Fibroblast of lung (primary cell): Measurements from ENCODE around the gene RIPK4. TPM values are rescaled to one million over a fixed set of nuclear protein-coding genes. Genes with fewer than 3 reads are reported as not detected.

Source experiments
- DNase-seq, 2 donors: peaks; one replicate each; pipeline versions ENCODE4 v3.0.0 to v3.0.0-alpha.2; 2010; ENCODE audit warnings: low read depth in 2 of 2
- H2AFZ ChIP-seq: 2 replicates; pipeline ENCODE4 v1.5.1; 2012; ENCODE audit warnings: low read length, control low read depth, inconsistent platforms
- H3K27ac ChIP-seq: 2 replicates; pipeline ENCODE4 v1.5.1; 2011; ENCODE audit warnings: low read length, control low read depth; ENCODE audit not compliant: insufficient read depth
- H3K27me3 ChIP-seq: 2 replicates; pipeline ENCODE4 v1.5.1; 2011; ENCODE audit warnings: mild to moderate bottlenecking, low read length; ENCODE audit not compliant: control insufficient read depth, insufficient read depth
- H3K36me3 ChIP-seq: 2 replicates; pipeline ENCODE4 v1.5.1; 2011; ENCODE audit warnings: low read length; ENCODE audit not compliant: control insufficient read depth, insufficient read depth
- H3K4me1 ChIP-seq: 2 replicates; pipeline ENCODE4 v1.5.1; 2011; ENCODE audit warnings: low read length; ENCODE audit not compliant: control insufficient read depth, insufficient read depth; ENCODE audit errors: extremely low read depth
- H3K4me2 ChIP-seq: 2 replicates; pipeline ENCODE4 v1.5.1; 2011; ENCODE audit warnings: low read length, control low read depth; ENCODE audit not compliant: insufficient read depth; ENCODE audit errors: extremely low read depth
- H3K4me3 ChIP-seq, 4 experiments: fragments of 200-600 bp in 1 of 4; sonication (generic) in 1 of 4; replicated peaks in 1 of 4; 2 replicates each; pipeline ENCODE4 v1.5.1; 2011 to 2016; ENCODE audit warnings: low read length in 4 of 4, low read depth in 3 of 4, mild to moderate bottlenecking in 3 of 4, control low read depth in 2 of 4, inconsistent platforms in 1 of 4, mixed read lengths in 1 of 4; ENCODE audit not compliant: insufficient read depth in 1 of 4; ENCODE audit errors: control extremely low read depth in 1 of 4
- H3K79me2 ChIP-seq: 2 replicates; pipeline ENCODE4 v1.5.1; 2012; ENCODE audit warnings: mild to moderate bottlenecking, low read length, inconsistent platforms; ENCODE audit not compliant: control insufficient read depth, insufficient read depth
- H3K9ac ChIP-seq: 2 replicates; pipeline ENCODE4 v1.5.1; 2011; ENCODE audit warnings: mild to moderate bottlenecking, low read length, control low read depth; ENCODE audit not compliant: insufficient read depth
- H3K9me3 ChIP-seq: 2 replicates; pipeline ENCODE4 v1.5.1; 2012; ENCODE audit warnings: low read depth, low read length; ENCODE audit not compliant: control insufficient read depth, insufficient read depth
- H4K20me1 ChIP-seq: 2 replicates; pipeline ENCODE4 v1.5.1; 2011; ENCODE audit warnings: low read length; ENCODE audit not compliant: control insufficient read depth, insufficient read depth; ENCODE audit errors: extremely low read depth
- CTCF ChIP-seq, 2 donors: IDR thresholded peaks in 1 of 2; conservative IDR thresholded peaks in 1 of 2; 1 replicate in 1 of 2; 2 replicates in 1 of 2; pipeline ENCODE4 v1.5.1; 2011 to 2012; ENCODE audit warnings: low read length in 2 of 2, control low read depth in 1 of 2, inconsistent platforms in 1 of 2, low read depth in 1 of 2, mild to moderate bottlenecking in 1 of 2
- EZH2 ChIP-seq: IDR thresholded peaks from 2 replicates; pipeline ENCODE4 v1.5.1; 2012; ENCODE audit warnings: low read length, control low read depth, mild to moderate bottlenecking; ENCODE audit errors: missing control alignments
- polyA plus RNA-seq, 2 donors: library from polyadenylated mRNA; depleted of rRNA in 1 of 2; stranded (reverse) in 1 of 2; unstranded in 1 of 2; fragments of >200 nt; gene quantifications; 2 replicates each; pipeline ENCODE4 v1.2.1, GENCODE V29; 2011 to 2012; ENCODE audit warnings: missing spikeins in 1 of 2
- total RNA-seq: library from RNA; depleted of rRNA; stranded (reverse); fragments of >200 nt; gene quantifications from 2 replicates; pipeline ENCODE4 v1.2.1, GENCODE V29; 2014

RIPK4 gene
- total and polyA plus RNA-seq, 2 donors (not counting 1 experiment from before 2014, with no cell fraction given): under 0.01 TPM; not detected in 1

DNA sequence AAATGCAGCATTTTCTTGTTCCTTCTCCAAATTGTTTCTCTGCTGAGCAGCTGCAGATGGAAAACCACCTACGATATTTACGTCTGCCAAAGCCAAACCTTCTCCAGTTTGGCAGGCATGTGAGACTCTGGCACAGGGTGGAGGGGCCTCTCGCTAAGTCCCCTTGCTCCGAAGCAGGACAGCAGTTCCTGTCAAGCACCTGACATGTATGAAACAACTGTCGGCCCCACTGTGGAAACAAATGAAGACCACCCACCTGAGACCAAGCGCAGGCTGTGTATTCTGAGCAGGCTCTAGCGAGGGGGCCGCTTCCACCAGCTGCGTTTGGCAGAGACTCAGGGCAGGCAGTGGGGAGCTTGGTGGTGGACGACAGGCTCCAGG lies 74.7 kb downstream of the RIPK4 start:
- no peak for TF ChIP-seq CTCF (conservative IDR thresholded peaks at IDR 0.05 in 1 of 2, IDR thresholded peaks at IDR 0.05 in 1 of 2; ENCODE audit: low read depth in 1 of 2, low read length in 2 of 2)
- TF ChIP-seq EZH2: no peak
- Histone ChIP-seq H3K4me1 (no peaks in the 10 kb centered on the region), H3K36me3 (no peaks in the 10 kb centered on the region), H3K79me2 (no peaks in the 10 kb centered on the region), H2AFZ (no peak overlapping the region), H3K27me3 (peaks cover 6% of the 10 kb centered on the region), H3K27ac (no peak overlapping the region), H3K4me2 (no peak overlapping the region), H3K9me3 (no peaks in the 10 kb centered on the region), H3K9ac (no peak overlapping the region), H3K4me3 (no peak overlapping the region), H4K20me1 (no peaks in the 10 kb centered on the region)
- DNase-seq: no peak

DNA sequence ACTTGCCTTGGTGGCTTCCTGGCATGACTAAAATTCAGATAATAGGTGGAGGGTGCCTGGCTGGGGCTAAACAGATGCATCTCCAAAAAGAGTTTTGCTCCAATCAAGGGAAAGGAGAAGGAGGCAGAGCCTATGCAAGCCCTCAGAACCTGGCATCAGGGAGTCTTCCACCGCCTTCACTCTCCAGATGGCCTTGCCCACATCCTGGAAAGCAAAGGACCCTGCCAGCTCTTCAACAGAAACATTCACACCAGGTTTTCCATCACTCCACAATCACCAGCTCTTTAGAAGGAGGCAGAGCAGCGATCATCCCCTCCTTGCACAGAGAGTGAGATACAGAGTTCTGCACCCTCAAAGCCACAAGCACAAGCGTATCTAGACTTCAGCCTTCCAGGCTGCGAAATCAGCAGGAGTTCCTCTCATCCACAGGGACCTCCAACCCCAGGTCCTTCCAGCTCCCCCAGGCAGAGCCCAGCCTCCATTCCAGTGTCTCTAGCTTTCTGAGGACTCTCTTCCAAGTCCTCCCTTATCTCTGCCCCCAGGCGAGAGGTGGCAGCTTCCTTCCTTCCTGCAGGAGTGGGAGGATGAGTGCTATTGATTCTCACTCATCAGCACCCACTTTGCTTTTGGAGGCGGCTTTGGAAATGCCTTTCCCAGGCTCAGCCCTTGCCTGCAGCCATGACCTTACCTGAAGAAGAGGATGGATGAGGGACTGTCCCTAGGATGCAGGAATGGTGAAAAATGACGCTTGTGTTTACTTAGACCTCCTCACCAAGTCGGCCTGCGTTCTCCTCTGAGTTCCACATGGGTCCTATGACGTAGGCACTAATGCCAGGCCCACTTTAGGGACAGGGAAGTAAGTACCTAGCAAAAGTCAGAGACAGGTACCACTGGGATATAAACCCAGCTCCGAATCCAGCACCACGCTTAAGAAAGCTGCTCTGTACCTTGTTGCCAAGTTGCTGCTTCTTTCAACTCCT lies 75.4 kb downstream of the RIPK4 start:
- no peak overlapping the region for H2AFZ ChIP-seq
- no peaks in the 10 kb centered on the region for H4K20me1 ChIP-seq
- no peaks in the 10 kb centered on the region for H3K36me3 ChIP-seq
- H3K27ac ChIP-seq: no peak overlapping the region
- H3K9ac ChIP-seq: no peak overlapping the region
- TF ChIP-seq EZH2 (no peak), CTCF (conservative IDR thresholded peaks at IDR 0.05 in 1 of 2, IDR thresholded peaks at IDR 0.05 in 1 of 2; ENCODE audit: low read depth in 1 of 2, low read length in 2 of 2) (no peak)
- no peaks in the 10 kb centered on the region for H3K9me3 ChIP-seq
- no peak overlapping the region for H3K4me3 ChIP-seq
- no peak overlapping the region for H3K4me2 ChIP-seq
- H3K27me3 ChIP-seq: peaks cover 6% of the 10 kb centered on the region
- H3K4me1 ChIP-seq: no peaks in the 10 kb centered on the region
- no peaks in the 10 kb centered on the region for H3K79me2 ChIP-seq
- no peak for DNase-seq

Other genes with a start within 250 kb of the RIPK4 start
- gene PRDM15, start 112.3 kb upstream of the RIPK4 start, total RNA-seq: 2.6 and 3.6 TPM in 2 replicates
- gene PRDM15, start 112.3 kb upstream of the RIPK4 start, polyA plus RNA-seq: 2.3 and 4.2 TPM in 2 replicates
- 18.0 and 22.3 TPM in 2 replicates for gene C2CD2, start 187.0 kb upstream of the RIPK4 start, total RNA-seq
- 20.3 and 22.2 TPM in 2 replicates for gene C2CD2, start 187.0 kb upstream of the RIPK4 start, polyA plus RNA-seq
- gene ZBTB21, start 243.3 kb upstream of the RIPK4 start, total RNA-seq: 5.6 and 8.9 TPM in 2 replicates
- gene ZBTB21, start 243.3 kb upstream of the RIPK4 start, polyA plus RNA-seq: 9.1 and 12.2 TPM in 2 replicates